Tibial nerve (tissue), 4 donors: Measurements from ENCODE around the gene RAB11FIP5.

Experiments
- EP300 ChIP-seq, 2 donors: sonication (generic); formaldehyde crosslinking; IDR thresholded peaks; one replicate each; pipeline ENCODE4 v1.6.1; 2017; ENCODE audit warnings: antibody characterized with exemption in 2 of 2, mild to moderate bottlenecking in 1 of 2
- POLR2A ChIP-seq, 2 donors: fragments of 450-650 bp; IDR thresholded peaks; one replicate each; pipeline ENCODE4 v1.6.1; 2017; ENCODE audit warnings: antibody characterized with exemption in 2 of 2, mild to moderate bottlenecking in 2 of 2, moderate library complexity in 2 of 2
- TF ChIP-seq, protein P1 (sequence below), 5 experiments: fragments of 200-600 bp in 3 of 5; fragments of 450-650 bp in 2 of 5; sonication (generic) in 3 of 5; IDR thresholded peaks; one replicate each; pipeline ENCODE4 v1.5.1; 2016 to 2019; ENCODE audit warnings: antibody characterized with exemption in 5 of 5, mild to moderate bottlenecking in 3 of 5, moderate library complexity in 2 of 5

DNA sequence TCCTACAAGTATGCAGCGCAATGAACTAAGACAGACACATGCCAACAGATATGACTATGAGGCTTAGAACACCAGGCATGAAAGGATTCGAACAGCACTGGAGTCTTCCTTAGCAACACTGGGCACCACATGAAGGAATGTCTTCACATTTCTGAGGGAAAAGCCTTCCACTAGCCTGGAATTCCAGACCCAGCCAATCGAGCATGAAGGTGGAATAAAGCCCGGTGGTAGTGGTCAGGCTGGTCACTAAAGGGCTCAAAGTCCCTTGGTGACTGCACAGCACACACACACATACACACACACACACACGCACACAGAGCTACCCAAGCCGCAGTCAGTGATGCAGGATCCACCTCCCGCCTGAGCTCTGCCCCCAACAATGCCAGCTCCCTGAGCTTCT is 21.6 kb downstream of the RAB11FIP5 start:
- TF ChIP-seq, protein P1, sequence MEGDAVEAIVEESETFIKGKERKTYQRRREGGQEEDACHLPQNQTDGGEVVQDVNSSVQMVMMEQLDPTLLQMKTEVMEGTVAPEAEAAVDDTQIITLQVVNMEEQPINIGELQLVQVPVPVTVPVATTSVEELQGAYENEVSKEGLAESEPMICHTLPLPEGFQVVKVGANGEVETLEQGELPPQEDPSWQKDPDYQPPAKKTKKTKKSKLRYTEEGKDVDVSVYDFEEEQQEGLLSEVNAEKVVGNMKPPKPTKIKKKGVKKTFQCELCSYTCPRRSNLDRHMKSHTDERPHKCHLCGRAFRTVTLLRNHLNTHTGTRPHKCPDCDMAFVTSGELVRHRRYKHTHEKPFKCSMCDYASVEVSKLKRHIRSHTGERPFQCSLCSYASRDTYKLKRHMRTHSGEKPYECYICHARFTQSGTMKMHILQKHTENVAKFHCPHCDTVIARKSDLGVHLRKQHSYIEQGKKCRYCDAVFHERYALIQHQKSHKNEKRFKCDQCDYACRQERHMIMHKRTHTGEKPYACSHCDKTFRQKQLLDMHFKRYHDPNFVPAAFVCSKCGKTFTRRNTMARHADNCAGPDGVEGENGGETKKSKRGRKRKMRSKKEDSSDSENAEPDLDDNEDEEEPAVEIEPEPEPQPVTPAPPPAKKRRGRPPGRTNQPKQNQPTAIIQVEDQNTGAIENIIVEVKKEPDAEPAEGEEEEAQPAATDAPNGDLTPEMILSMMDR (IDR thresholded peaks at IDR 0.05), result no peak
- TF ChIP-seq POLR2A (IDR thresholded peaks at IDR 0.05), result no peak
- TF ChIP-seq EP300 (IDR thresholded peaks at IDR 0.05), result no peak
